Measurements from ENCODE around the gene CDH22.

GRCh38 chr20:46217583-46217982 is 90.7 kb downstream of the CDH22 start:
- TF ChIP-seq NFRKB (IDR thresholded peaks at IDR 0.05), result no peak
- TF ChIP-seq TARDBP (IDR thresholded peaks at IDR 0.05), result no peak
- TF ChIP-seq HDGF (IDR thresholded peaks at IDR 0.05; ENCODE audit: borderline replicate concordance), result no peak
- no peak for TF ChIP-seq FOXA1 (IDR thresholded peaks at IDR 0.05)
- no peak for TF ChIP-seq SP1 (IDR thresholded peaks at IDR 0.05)
- TF ChIP-seq ELF4 (IDR thresholded peaks at IDR 0.05), result no peak
- TF ChIP-seq BHLHE40 (IDR thresholded peaks at IDR 0.05; ENCODE audit: borderline replicate concordance), result no peak
